HepG2 (cell line): ENCODE data around the gene DNM1. TPM values are rescaled to one million over a fixed set of nuclear protein-coding genes. Genes with fewer than 3 reads are reported as not detected.

Experiments
- ATAC-seq: fragments of 200-7000 bp; cut with Tn5 transposase; 3 replicates; pipeline ENCODE4 v1.9.1; 2020; ENCODE audit warnings: mild to moderate bottlenecking, moderate library complexity
- BruUV-seq: library from RNA; stranded (reverse); fragments of 400-500 nt; replicated peaks from 2 replicates; lab custom pipeline; 2021; lab: Mats Ljungman, UMichigan
- CTCF ChIA-PET: fragments of 300-600 bp; formaldehyde crosslinking; extraction: SDS; loops from one replicate; lab custom pipeline; 2021; ENCODE audit warnings: low total read pairs, inconsistent platforms, low intra/inter-chr PET ratio; lab: Yijun Ruan, JAX
- POLR2A ChIA-PET: fragments of 350-600 bp; sonication (Branson Sonifier 250); formaldehyde crosslinking; loops from one replicate; lab custom pipeline; 2020; ENCODE audit warnings: antibody characterized with exemption, inconsistent platforms; lab: Yijun Ruan, JAX
- DNase-seq: peaks from one replicate; pipeline ENCODE4 v3.0.0-alpha.2; 2015; ENCODE audit warnings: low spot score
- FAIRE-seq: peaks from 3 replicates; lab custom pipeline; 2011; peaks lifted over from hg19 to GRCh38; lab: Jason Lieb, UNC
- H2AFZ ChIP-seq: one replicate; pipeline ENCODE4 v1.6.1; 2011; ENCODE audit warnings: low read length, inconsistent platforms
- H3K27ac ChIP-seq: fragments of 300-600 bp; 3 replicates; pipeline ENCODE4 v1.8.0; 2011; ENCODE audit warnings: mixed run types, mild to moderate bottlenecking, mixed read lengths, low read length, inconsistent platforms; ENCODE audit not compliant: insufficient read depth; ENCODE audit errors: extremely low read length
- H3K27me3 ChIP-seq, 2 experiments: fragments of 200-600 bp in 1 of 2; 2 replicates in 1 of 2; 3 replicates in 1 of 2; pipeline versions ENCODE4 v1.6.0 to v1.8.0; 2011; ENCODE audit warnings: low read length in 2 of 2, mild to moderate bottlenecking in 2 of 2, moderate library complexity in 2 of 2, inconsistent platforms in 1 of 2; ENCODE audit not compliant: insufficient read depth in 2 of 2, control insufficient read depth in 1 of 2
- H3K36me3 ChIP-seq, 2 experiments: fragments of 200-600 bp in 1 of 2; replicated peaks in 1 of 2; 2 replicates in 1 of 2; 3 replicates in 1 of 2; pipeline versions ENCODE4 v1.5.1 to v1.8.0; 2011; ENCODE audit warnings: low read length in 2 of 2, inconsistent platforms in 1 of 2; ENCODE audit not compliant: insufficient read depth in 2 of 2, control insufficient read depth in 1 of 2
- H3K4me1 ChIP-seq: 2 replicates; pipeline ENCODE4 v1.5.1; 2012; ENCODE audit warnings: low read length, inconsistent platforms; ENCODE audit not compliant: insufficient read depth
- H3K4me2 ChIP-seq: 2 replicates; pipeline ENCODE4 v1.6.0; 2011; ENCODE audit warnings: low read depth, low read length, inconsistent platforms
- H3K4me3 ChIP-seq, 3 experiments: fragments of 200-600 bp in 1 of 3; sonication (generic), shearing (Covaris generic) in 1 of 3; replicated peaks in 1 of 3; 2 replicates each; pipeline ENCODE4 v1.5.1; 2011 to 2016; ENCODE audit warnings: low read length in 3 of 3, inconsistent platforms in 2 of 3, low read depth in 2 of 3, mild to moderate bottlenecking in 2 of 3, control low read depth in 1 of 3, mixed read lengths in 1 of 3; ENCODE audit not compliant: insufficient read depth in 1 of 3
- H3K79me2 ChIP-seq: one replicate; pipeline ENCODE4 v1.6.1; 2011; ENCODE audit warnings: low read length, inconsistent platforms; ENCODE audit not compliant: insufficient read depth
- H3K9ac ChIP-seq: 2 replicates; pipeline ENCODE4 v1.6.0; 2011; ENCODE audit warnings: mild to moderate bottlenecking, low read depth, low read length, inconsistent platforms; ENCODE audit not compliant: insufficient read depth
- H3K9me3 ChIP-seq: 2 replicates; pipeline ENCODE4 v1.5.1; 2012; ENCODE audit warnings: mild to moderate bottlenecking, low read length
- H4K20me1 ChIP-seq: 2 replicates; pipeline ENCODE4 v1.6.0; 2011; ENCODE audit warnings: inconsistent platforms, mild to moderate bottlenecking, low read length, moderate library complexity; ENCODE audit not compliant: insufficient read depth
- BCL6 ChIP-seq: IDR thresholded peaks from 2 replicates; pipeline ENCODE4 v1.6.1; 2016; ENCODE audit warnings: missing genetic modification reagents, missing compliant biosample characterization
- DNMT3B ChIP-seq: conservative IDR thresholded peaks from 2 replicates; pipeline ENCODE4 v1.6.1; 2016; ENCODE audit warnings: missing biosample characterization, control low read depth
- NR2C2 ChIP-seq: sonication (generic); formaldehyde crosslinking; IDR thresholded peaks from 2 replicates; pipeline ENCODE4 v1.4.0; 2020; ENCODE audit warnings: missing genetic modification reagents, mild to moderate bottlenecking, moderate library complexity, borderline replicate concordance
- TAF15 ChIP-seq: fragments of 200-400 bp; formaldehyde crosslinking; IDR thresholded peaks from one replicate; pipeline ENCODE4 v1.6.1; 2018; ENCODE audit warnings: mild to moderate bottlenecking, low read depth, low read length; ENCODE audit not compliant: poor library complexity, severe bottlenecking
- ZMYM3 ChIP-seq: sonication (generic); formaldehyde crosslinking; IDR thresholded peaks from 2 replicates; pipeline ENCODE4 v1.5.1; 2020; ENCODE audit warnings: mild to moderate bottlenecking, missing genetic modification reagents
- ZNF629 ChIP-seq: sonication (generic); formaldehyde crosslinking; conservative IDR thresholded peaks from 2 replicates; pipeline ENCODE4 v1.5.0; 2020; ENCODE audit warnings: missing genetic modification reagents
- WGBS: methylation state at CpG from one replicate; pipeline ENCODE4 v1.1.6; 2017; ENCODE audit warnings: low lambda C conversion rate; 5-methylcytosine and 5-hydroxymethylcytosine counted together
- in situ Hi-C: cut with HindIII; loops from 2 replicates; pipeline ENCODE4 v1.10.0; 2017; ENCODE audit warnings: low pct_unique_long_range_greater_than_20kb; ENCODE audit not compliant: extremely low pct_ligation_motif_present
- intact Hi-C: fragments of 100-400 bp; cut with micrococcal nuclease; formaldehyde crosslinking; loops from one replicate; pipeline ENCODE4 v1.10.0; 2022; ENCODE audit not compliant: unreplicated experiment
- polyA plus RNA-seq, 8 experiments: library from polyadenylated mRNA; depleted of rRNA in 3 of 8; stranded (reverse) in 7 of 8; unstranded in 1 of 8; fragments of >200 nt; fragmentation: Illumina TruSeq in 4 of 8; extraction: Trizol in 4 of 8; gene quantifications; 2 replicates each; pipeline versions ENCODE4 v1.2.1 to v1.2.3, GENCODE V29; 2011 to 2016; ENCODE audit warnings: low read depth in 4 of 8, missing spikeins in 1 of 8, mixed read lengths in 1 of 8; ENCODE audit not compliant: insufficient read depth in 1 of 8
- total RNA-seq, 5 experiments: library from RNA; depleted of rRNA; stranded (reverse); fragments of >200 nt; fragmentation: Illumina TruSeq; extraction: Trizol; gene quantifications; 2 replicates each; pipeline ENCODE4 v1.2.3, GENCODE V29; 2016; ENCODE audit warnings: low read depth in 1 of 5
- TF ChIP-seq, protein P1 (sequence below): sonication (generic); formaldehyde crosslinking; IDR thresholded peaks from 2 replicates; pipeline ENCODE4 v1.4.0; 2020; ENCODE audit warnings: missing genetic modification reagents, borderline replicate concordance
- TF ChIP-seq, protein P2 (sequence below): sonication (generic); formaldehyde crosslinking; IDR thresholded peaks from 2 replicates; pipeline ENCODE4 v1.5.0; 2020; ENCODE audit warnings: mild to moderate bottlenecking, missing genetic modification reagents

The DNM1 gene
- total and polyA plus RNA-seq, 2 of the 13 experiments (the other 11 are each of a cell fraction or from before 2014, with no cell fraction given), result 0.13 to 0.58 TPM

DNA sequence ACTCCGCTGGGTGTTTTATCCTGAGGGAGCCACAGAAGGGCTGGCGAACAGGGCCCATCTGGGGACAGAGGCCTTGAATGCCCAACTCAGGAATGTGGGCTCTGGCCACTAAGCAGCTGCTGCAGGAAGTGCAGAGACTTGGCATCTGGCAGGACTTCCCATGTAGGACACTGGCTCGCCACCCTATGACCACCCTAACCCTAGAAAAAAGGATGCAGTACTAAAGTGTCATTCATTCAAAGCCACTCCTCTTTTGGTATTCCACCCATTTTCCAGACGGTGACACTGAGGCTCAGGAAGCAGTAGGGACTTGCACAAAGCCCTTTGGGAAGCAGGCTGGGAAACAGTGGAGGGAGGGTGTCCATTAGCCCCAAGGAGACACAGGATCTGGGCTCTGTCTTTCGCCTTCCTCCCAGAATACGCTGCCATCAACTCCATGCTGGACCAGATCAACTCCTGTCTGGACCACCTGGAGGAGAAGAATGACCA, 40.1 kb upstream of the DNM1 start:
- ATAC-seq, result no peak
- POLR2A ChIA-PET, result no interaction called here
- no peak for DNase-seq
- H3K27me3 ChIP-seq, result no peaks in the 10 kb centered on the region
- TF ChIP-seq, protein P1, sequence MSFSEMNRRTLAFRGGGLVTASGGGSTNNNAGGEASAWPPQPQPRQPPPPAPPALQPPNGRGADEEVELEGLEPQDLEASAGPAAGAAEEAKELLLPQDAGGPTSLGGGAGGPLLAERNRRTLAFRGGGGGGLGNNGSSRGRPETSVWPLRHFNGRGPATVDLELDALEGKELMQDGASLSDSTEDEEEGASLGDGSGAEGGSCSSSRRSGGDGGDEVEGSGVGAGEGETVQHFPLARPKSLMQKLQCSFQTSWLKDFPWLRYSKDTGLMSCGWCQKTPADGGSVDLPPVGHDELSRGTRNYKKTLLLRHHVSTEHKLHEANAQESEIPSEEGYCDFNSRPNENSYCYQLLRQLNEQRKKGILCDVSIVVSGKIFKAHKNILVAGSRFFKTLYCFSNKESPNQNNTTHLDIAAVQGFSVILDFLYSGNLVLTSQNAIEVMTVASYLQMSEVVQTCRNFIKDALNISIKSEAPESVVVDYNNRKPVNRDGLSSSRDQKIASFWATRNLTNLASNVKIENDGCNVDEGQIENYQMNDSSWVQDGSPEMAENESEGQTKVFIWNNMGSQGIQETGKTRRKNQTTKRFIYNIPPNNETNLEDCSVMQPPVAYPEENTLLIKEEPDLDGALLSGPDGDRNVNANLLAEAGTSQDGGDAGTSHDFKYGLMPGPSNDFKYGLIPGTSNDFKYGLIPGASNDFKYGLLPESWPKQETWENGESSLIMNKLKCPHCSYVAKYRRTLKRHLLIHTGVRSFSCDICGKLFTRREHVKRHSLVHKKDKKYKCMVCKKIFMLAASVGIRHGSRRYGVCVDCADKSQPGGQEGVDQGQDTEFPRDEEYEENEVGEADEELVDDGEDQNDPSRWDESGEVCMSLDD, result no peak
- TF ChIP-seq ZMYM3 (CRISPR knock-in tag) (peak; percentile 77; the same call in 1 of the 2 replicates), ZNF629 (CRISPR knock-in tag) (peak; percentile 95), BCL6 (CRISPR knock-in tag) (no peak), TAF15 (no peak), NR2C2 (CRISPR knock-in tag) (no peak), DNMT3B (CRISPR knock-in tag) (no peak)
- TF ChIP-seq, protein P2, sequence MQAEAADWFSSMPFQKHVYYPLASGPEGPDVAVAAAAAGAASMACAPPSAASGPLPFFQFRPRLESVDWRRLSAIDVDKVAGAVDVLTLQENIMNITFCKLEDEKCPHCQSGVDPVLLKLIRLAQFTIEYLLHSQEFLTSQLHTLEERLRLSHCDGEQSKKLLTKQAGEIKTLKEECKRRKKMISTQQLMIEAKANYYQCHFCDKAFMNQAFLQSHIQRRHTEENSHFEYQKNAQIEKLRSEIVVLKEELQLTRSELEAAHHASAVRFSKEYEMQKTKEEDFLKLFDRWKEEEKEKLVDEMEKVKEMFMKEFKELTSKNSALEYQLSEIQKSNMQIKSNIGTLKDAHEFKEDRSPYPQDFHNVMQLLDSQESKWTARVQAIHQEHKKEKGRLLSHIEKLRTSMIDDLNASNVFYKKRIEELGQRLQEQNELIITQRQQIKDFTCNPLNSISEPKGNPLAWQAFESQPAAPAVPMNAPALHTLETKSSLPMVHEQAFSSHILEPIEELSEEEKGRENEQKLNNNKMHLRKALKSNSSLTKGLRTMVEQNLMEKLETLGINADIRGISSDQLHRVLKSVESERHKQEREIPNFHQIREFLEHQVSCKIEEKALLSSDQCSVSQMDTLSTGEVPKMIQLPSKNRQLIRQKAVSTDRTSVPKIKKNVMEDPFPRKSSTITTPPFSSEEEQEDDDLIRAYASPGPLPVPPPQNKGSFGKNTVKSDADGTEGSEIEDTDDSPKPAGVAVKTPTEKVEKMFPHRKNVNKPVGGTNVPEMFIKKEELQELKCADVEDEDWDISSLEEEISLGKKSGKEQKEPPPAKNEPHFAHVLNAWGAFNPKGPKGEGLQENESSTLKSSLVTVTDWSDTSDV (CRISPR knock-in tag), result no peak
- WGBS, result 94% methylated on average over 2 of the region's 6 CpGs
- CTCF ChIA-PET, result no interaction called here
- no peak overlapping the region for H3K9ac ChIP-seq
- FAIRE-seq, result no peak
- H3K36me3 ChIP-seq, result peaks cover 9 to 43% of the 10 kb centered on the region in 2 experiments; a peak in 4 of 5 replicates
- no peaks in the 10 kb centered on the region for H3K79me2 ChIP-seq
- no peaks in the 10 kb centered on the region for H4K20me1 ChIP-seq
- H3K4me2 ChIP-seq, result no peak overlapping the region
- no peaks in the 10 kb centered on the region for H3K9me3 ChIP-seq
- BruUV-seq, result no TSS peak
- intact Hi-C loops, result no loop called here
- in situ Hi-C loops, result no loop called here
- H3K4me1 ChIP-seq, result peaks cover 16% of the 10 kb centered on the region
- no peak overlapping the region for H3K4me3 ChIP-seq
- H2AFZ ChIP-seq, result no peak overlapping the region
- H3K27ac ChIP-seq, result no peak overlapping the region
